Inflammatory macrophage treated with lipopolysaccharide for 1 hour (primary cell): ENCODE data around the gene ADCY1.

Experiments used
- DNase-seq, 2 donors: peaks; one replicate each; pipeline ENCODE4 v3.0.0-alpha.2; 2020 to 2022

Gene ADCY1

DNA sequence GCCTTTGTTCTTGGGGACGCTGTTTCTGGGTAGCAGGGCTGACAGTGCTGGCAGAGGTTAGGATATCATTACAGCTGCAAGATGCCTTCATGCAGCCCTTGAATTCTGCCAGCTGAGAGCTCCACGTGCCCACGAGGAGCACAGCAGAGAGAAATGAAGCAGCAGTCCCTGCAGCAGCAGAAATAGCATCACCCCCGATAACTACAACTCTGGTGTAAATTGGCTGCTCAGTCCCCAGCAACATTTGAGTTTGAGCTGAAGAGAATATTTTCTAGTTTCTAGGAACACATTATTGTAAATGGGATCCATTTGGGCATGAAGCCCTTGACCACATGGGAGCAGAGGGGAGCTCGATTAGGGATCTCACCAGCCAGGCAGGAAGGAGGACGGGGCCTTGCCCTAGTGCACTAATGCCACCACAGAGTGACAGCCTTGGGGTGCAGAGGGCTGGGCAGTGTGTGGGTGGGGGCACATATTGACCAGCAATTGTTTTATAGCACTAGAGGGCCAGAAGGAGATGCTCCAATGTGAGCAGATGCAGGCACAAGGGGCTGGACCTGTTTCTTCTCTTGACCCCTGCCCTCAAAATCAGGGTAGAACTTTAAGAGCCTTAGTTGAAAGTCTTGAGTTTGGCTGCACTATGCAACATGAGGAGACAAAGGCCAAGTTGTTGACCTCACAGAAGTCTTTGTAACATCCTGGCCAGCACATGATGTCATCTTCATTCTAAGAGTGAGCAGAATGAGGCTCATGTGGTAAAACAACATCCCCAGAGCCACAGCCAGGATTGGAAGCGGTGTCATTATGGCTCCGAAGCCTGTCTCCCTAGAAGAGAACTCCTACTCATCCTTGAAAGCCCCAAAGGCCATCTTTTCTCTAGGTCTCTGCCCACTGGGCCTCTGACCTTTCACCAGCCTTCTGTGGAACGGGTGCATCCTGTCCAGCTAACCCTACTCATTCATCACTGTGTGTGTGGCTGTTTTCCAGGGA, 52.6 kb downstream of the ADCY1 start:
- no peak for DNase-seq

DNA sequence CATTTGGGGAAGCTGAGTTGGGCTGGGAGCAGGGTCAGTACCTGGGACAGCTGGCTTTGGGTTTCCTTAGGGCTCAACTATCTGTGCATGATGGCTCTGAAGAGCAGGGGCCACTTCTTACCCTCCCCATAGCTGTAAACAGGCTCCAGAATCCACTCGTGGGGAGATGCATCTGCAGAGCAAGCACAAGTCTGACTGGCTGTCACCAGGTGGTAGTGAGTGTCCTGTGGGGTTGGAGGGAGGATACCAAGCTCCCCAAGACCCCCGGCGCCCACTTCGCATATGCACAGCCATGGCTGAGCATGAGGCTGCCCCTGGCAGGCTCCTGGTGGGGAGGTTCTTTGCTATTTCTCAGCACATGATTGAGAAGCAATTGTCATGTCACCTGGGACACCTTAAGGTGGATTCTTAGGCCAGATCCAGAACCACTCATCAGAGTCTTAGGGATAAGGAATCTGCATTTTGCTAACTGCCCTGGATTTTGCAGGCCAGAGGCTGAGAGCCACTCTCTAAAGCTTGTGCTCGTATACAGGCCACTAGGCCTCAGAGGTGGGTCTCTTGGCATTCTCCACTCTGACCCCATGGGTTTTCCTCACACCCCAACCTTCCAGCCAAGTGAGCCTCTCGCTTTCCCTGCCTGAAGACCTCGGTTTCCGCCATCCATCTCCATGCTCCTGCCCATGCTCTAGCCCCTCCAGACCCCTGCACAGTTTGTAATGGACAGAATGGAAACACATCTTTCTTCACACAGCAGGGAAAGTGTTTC, 53.7 kb downstream of the ADCY1 start:
- no peak for DNase-seq

DNA sequence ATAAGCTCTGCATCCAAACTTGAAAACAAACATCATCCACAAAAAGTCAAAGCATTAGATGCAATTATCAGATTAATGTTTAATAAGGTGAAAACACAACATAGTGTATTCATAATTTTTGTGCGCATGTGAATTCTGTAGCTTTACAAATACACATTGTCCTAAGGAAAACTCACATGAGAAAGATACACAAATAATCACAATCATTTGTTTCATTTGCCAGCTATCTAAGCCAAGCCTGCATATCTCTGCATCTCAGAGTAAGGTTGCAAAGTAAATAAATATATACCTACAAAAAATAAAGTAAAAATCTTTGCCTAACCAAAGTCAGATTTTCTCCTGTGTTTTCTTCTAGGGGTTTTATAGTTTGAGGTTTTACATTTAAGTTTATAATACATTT, 57.4 kb downstream of the ADCY1 start:
- no peak for DNase-seq

DNA sequence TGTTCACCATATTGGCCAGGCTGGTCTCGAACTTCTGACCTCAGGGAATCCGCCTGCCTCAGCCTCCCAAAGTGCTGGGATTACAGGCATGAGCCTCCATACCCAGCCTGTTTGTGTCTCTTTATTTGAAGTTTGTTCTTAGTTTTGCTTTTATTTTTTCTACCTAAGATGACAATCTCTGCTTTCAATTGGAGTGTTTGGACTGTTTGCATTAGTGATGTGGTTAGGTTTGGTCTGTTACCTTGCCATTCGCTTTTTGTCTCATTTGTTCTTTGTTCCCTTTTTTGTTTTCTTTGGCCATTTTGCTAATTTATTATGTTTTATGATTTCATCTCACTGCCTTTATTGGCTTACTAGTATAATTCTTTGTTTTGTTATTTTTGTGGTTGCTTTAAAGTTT, 62.6 kb downstream of the ADCY1 start:
- DNase-seq, result no peak

DNA sequence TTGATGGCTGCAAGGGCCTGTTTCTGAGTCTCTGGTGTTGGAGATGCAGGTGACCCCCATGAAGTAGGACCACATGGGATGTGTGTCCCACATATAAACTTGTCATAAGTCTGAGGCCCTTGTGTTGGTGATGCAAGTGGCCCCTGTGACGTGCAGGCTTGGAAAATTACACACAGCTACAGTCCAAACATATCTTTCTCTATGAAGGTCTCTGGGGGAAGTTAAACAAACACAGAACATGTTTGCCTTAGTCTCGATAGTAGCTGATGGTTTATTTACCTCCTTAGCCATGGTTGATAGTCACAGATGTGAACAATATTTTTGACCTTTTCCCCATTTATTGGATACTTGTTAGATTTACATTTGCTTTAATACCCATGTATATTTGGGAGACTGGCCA, 64.7 kb downstream of the ADCY1 start:
- DNase-seq, result no peak

DNA sequence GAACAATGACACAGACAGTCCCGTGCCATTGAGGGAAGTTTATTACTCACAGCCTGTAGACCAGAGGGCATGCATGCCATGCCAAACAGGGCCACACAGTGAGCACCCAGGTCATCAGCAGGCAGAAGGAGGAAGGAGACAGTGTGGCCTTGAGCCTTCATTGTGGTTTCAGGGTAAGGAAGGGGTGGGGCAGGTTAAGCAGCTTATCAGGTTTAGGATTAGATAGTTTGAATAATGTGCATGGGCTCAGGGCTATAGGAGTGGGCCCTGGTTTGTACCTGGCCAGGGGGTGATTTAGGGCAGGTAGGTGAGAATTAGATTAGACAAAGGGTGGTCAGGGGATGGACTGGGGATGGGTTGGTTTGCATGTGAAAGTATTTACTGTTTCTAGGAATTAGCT, 67.9 kb downstream of the ADCY1 start:
- DNase-seq, result no peak

DNA sequence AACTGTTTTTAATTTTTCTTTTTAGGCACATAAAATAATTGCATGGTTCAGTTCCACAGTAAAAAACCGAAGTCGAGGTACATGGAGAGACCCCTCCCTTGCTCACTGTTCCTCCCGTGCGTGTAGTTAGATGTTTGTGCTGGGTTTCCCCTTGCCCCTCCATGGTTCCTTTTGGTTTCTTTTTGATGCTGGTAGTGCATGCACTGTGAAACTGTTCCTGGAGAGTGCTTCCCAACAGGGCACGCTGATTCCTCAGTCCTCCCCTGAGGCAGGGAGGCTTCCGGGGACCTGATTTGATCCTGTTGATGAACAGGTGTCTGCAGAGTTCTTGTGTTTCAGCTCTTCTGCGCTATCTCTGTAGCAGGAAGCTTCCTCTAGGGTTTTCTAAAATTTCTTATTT, 69.5 kb downstream of the ADCY1 start:
- DNase-seq, result no peak

DNA sequence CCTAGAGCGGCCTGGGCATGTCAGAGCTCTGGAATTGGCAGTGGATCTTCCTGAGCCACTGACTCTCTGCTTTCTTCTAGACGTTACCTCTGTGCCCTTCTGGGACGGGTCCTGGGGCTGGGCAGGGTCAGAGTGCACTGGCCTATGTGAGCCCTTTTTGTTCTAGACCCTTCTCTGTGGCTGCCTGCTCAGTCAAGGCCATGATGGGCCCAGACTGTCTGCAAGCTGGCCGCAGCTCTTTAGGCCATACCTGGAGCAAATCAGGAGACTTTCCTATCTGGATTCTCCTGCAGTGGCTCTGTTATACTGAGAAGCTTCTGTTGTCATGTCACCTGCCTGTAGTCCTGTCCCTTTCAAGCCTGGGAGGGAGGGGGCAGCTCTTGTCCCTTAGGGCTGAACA, 70.1 kb downstream of the ADCY1 start:
- DNase-seq, result no peak

DNA sequence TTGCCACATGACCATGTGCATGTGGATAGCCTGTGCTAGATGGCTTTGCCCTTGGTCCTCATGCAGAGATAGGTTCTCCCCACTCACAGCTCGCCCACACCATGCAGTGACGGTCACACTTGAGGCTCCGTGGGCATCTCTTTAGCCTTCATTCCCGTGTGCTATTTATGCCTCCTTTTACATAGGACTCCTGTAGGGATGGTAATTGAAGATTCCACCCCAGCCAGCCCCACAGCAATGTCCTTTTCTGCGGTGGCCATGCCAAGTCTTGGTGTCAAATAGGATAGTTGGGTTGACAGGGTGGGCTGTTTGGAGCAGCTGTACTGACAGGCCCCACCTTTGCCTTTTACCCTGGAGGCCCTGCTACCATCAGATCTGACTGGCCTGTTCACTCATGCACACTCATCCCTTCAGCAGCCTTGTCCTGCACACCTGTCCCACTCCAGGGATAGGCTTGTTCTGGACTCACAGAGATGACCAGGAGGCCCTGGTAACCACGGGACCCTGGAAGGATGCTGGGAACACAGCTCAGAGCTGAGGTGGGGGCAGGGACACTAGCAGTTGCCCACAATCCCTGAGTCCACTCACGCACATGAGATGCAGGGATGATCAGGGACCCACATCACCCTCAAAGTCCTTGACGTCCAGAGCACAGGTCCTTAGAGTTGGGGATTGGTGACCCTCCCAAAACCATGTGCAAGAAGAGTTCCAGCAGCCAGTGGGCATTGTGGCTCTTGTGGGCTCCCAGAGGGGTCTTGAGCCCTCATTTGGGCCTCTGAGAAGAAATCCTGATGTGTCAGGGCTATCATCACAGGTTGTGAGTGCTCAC, 71.2 kb downstream of the ADCY1 start:
- DNase-seq, result no peak

DNA sequence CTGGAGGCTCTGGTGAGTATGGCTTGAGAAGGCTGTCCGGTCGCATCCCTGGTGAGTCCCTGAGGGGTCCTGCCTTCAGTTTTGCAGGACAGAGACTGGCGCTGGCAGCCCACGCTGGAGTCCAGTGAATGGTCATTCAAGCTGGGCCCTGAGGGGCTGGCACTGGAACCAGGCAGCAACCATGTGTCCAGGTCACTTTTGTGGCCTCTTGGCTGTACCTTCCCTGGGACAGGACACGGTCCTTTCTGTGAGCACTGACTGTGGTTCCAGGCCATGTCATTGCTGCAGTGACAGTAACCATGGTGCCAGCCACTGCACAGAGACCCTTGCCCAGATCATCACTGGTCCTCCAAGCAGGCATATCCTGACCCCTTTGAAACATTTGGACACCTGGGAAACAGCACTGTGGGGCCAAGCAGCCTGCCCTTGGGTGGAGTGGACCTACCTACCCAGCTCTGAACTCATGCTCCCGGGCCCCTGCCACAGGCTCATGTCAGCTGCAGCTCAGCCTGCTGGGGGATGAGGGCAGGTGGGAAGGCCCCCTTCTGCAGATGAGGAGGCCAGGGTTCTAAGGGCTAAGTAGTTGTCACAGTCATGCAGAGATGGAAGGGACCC, 72.1 kb downstream of the ADCY1 start:
- no peak for DNase-seq

DNA sequence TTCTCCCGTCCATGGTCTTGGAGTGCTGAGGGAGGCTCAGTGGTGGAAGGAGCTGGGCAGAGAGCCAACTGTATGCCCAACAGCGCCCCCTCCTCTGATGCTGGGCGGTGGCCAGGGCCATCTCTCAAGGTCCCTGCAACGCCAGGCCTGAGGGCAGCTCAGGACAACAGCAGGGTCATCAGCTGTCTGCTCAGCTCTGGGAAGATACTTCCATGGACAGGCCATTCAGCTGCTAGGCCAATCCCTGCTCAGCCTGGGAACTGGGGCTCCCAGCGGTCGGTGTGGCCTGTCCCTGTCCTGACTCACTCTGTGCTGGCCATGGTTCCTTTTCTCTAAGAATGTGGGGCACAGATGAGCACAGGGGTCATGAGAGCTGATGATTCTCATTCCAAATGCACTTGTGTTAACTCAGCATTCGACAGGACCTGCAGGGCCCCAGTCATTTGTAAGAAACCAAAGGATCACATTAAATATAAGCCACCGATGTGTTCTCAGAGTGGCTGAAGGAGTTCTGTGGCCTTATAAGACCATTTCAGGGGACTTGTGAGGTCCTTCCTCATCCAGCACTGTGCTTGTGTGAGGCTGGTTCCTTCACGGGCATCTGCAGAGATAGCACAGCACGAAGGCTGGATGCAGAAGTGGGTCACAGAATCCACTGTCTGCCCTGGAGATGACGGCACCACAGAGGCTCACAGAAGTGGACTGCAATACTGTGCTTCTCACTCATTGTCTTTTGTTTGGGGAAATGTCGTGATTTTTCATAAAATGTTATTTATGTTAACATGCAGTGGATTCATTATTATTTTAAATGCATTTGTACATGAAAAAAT, 73.0 kb downstream of the ADCY1 start:
- DNase-seq, result no peak

DNA sequence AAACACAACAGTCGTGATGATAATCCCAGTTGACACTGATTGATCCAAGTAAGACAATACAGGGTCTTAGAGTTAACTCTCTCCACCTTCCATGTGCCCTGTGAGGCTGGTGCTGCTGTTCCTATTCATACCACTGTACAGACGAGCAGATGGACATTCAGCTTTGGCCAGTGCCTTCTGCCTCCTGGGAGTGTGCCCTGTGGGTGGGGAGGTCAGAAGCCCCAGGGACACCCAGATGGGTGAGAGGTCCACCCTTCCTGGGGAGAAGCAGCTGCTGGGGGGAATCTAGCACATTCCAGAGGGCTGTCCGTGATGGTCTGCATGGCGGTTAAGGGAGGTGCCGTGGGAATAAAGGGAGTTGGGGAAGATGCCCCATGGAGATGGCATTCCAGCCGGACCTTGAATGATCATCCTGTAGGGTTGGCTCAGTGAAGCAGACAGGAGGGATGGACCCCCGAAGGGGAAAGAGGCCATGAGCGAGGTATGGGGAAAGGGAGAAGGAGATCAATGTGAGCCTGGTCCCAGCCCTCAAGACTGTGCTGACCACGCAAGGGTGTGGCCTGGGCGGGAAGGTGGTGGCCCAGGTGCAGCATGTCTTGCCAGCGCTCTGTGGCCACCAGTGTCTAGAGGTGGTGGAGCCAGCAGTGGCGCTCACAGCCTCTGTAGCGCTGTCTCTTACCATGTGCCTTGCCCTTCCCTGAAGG, 74.0 kb downstream of the ADCY1 start:
- no peak for DNase-seq

DNA sequence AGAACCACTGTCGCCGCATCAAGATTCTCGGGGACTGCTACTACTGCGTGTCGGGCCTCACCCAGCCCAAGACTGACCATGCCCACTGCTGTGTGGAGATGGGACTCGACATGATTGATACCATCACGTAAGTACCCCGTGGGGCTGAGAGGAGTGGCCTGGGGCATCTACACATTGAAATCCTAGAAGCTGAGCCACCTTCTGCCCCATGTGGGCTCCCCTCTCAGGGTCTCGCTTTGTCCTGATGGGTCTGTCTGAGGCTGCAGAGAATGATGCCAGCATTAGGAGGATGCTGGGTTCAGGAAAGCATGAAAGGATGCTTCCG, 74.5 kb downstream of the ADCY1 start:
- no peak for DNase-seq

DNA sequence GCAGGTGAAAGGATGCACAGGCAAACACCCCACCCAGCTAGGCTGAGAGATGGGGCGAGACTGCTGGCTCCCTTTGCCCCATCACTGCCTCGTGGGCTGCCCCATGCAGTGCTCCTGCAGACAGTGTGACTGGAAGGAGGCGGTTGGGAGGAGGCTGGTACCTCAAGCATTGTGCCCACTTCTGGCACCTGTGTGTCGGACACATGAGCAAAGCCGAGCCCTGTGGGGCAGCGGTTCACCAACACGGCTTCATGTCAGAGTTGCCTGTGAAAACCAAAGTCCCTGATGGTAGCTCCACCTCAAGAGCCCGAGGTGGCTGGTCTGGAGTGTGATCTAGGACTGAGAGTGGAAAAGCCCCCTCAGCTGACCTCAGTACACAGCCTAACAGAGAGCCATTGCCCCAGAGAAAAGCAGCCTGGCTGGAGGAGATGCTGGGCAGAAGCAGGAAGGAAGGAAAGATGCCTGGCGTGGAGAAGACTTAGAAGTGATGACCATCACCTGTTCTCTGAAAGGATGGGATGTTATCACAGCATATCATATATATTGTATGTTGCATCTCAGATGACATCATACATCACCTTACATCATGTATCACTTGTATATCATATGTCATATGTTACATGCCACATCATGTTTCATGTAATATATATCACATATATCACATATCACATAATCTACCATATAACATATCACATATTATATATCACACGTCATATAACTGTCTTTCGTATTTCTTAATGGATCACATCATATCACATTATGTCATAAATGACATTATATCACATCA, 75.6 kb downstream of the ADCY1 start:
- DNase-seq, result no peak

DNA sequence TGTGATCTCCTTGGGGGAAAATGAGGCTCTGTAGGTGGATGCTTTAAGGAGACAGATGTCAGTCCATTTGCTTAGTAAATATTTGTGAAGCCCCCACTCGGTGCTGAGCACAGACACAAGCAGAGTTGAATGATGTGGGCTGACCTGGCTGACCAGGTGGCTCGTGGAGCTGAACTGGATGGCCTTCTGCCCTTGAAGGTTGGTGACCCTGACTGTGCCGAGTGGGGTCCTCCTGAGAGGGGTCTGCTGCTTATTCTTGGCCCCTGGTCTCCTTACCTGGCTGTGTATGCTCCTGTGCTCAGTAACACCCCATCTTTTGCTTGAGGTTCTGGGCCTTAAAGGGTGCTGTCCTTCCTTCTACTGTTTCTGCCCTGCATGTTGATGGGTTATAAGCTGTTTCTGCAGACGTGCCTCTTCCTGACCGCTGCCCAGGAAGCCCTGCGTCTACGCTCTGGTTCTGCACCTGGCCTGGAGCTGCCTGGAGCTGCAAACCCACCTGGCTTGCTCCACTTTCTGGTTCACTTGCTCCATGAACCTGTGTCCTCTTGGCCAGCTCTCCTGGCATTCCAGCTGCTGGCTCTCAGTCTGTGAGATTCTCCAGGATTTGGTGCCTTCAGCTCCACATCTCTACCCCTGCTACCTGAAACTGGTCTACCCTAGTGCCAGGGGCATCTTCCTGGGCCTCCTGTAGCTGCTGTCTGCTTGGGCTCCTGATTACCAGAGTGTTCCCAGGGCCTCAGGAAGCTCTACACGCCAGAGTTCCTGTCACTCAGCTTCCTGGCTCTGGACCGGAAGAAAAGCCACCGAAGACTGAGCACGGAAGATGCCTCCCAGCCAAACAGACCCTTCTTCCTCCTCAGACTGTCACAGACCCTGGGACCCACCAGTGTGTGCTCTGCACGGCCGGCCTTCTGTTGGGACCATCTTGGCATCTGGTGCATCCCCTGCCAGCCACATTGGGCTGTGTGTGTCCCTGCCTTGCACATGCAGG, 76.5 kb downstream of the ADCY1 start:
- DNase-seq, result no peak

DNA sequence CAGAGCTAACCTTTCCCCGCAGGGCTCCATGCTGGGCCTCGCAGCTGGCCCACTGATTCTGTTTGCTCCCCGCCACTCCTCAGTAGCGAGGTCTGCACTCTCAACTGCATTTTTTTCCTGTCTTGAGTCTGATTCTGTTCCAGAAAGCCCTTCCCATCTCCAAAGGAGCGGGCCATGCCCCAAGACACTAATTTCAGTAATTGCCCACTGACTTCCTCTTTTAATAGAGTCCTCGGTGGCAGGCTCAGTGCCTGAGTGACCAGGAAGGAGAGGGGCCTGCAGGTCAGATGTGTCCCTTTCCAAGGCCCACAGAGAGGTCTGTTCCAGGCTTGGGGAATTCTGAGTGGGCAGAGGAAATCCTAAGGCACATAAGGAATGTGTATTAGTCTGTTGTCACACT, 77.4 kb downstream of the ADCY1 start:
- DNase-seq, result no peak

DNA sequence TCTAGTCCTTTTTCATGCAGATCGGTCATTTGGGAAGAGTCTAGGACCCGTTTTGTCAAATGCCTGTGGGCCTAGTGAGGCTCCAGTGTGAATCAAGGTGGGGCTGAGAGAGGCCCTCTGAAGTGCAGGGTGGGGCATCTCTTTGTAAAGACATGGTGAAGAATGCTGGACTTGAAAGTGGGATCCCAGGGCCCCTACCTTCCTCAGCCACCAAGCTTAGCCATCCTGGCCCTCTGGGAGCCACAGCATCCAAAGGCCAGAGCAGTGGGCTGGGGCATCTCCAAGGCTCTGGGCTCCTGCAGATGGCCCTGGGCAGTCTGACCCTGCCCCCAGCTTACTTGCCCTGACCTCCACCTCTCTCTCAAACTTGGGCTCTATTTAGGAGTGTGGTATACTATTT, 78.5 kb downstream of the ADCY1 start:
- DNase-seq, result no peak

DNA sequence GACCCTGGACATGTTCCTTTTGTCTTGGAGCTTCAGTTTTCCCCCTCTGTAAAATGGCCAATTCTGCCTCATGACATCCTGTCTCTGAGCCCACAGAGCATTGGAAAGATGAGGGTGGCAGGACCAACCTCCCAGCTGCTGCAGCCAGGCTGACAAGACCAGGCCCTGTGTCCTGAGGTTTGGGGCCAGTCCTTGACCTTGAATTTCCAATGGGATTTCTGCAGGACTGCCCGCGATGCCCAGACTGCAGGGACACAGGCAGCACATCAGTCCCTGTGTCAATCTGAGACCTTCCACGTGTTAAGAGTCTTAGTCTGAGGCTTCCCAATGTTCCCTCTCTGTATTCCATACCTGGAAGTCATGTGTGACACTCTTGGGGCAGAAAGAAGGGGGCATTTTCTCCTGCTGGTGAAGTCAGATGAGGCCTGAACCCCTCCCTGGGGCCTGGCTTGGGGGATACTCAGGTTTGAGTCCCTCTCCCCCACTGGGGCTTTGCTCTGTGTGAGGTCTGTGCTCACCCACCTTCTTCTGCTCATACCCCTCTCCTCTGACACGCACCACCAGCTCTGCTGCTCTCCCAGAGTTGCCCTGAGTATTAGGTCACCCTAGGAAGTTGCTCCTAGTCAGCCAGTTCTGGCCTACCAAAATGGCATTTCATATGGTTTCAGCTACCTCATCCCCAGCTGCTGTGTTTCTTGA, 79.2 kb downstream of the ADCY1 start:
- DNase-seq, result no peak

DNA sequence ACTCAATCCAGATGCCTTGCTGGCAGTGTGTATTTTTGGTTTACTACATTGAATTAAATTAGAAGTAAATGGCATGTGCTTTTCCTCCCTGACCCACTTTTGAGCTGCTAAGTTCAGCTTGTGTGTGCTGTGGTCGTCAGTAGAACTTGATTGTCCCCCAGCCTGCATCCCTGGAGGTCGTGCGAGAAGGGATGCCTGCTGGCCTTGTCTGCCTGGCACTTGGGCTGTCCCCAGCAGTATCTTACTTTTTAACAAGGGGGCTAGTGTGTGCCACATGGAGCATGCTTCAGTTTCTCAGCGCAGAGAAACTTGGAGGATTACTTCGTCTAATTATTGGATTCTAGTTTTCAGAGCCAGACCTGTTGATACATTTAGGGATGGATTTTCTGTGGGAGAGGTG, 80.2 kb downstream of the ADCY1 start:
- no peak for DNase-seq
